H1 (cell line): Measurements from ENCODE around the gene RFNG. TPM values are rescaled to one million over a fixed set of nuclear protein-coding genes. Genes with fewer than 3 reads are reported as not detected.

Experiments
- CEBPB ChIP-seq: IDR thresholded peaks from 2 replicates; pipeline ENCODE4 v1.6.1; 2012; ENCODE audit warnings: low read depth, low read length
- HDAC2 ChIP-seq, 2 experiments: fragments of 300-600 bp in 1 of 2; sonication (generic) in 1 of 2; IDR thresholded peaks; 2 replicates each; pipeline ENCODE4 v1.6.1; 2011 to 2012; ENCODE audit warnings: low read depth in 2 of 2, low read length in 2 of 2, mild to moderate bottlenecking in 2 of 2, moderate library complexity in 2 of 2, borderline replicate concordance in 1 of 2, inconsistent platforms in 1 of 2
- JUN ChIP-seq: IDR thresholded peaks from 2 replicates; pipeline ENCODE4 v1.6.1; 2011; ENCODE audit warnings: low read depth, mild to moderate bottlenecking, improper control_type of control experiment, low read length
- KDM4A ChIP-seq: IDR thresholded peaks from one replicate; pipeline ENCODE4 v1.7.1; 2012; ENCODE audit warnings: low read depth, mild to moderate bottlenecking, moderate library complexity, low read length, inconsistent platforms; ENCODE audit not compliant: severe bottlenecking
- NRF1 ChIP-seq: IDR thresholded peaks from 2 replicates; pipeline ENCODE4 v1.6.1; 2011; ENCODE audit warnings: mild to moderate bottlenecking, low read depth, low read length, improper control_type of control experiment
- SP2 ChIP-seq: IDR thresholded peaks from 2 replicates; pipeline ENCODE4 v1.6.1; 2012; ENCODE audit warnings: mild to moderate bottlenecking, low read length, inconsistent platforms
- TEAD4 ChIP-seq: IDR thresholded peaks from 2 replicates; pipeline ENCODE4 v1.6.1; 2012; ENCODE audit warnings: low read depth, low read length, inconsistent platforms, mixed read lengths
- polyA plus RNA-seq, 7 experiments: library from polyadenylated mRNA; depleted of rRNA in 3 of 7; stranded (reverse) in 5 of 7; unstranded in 2 of 7; fragments of >200 nt in 5 of 7; fragments of 200-250 nt in 2 of 7; gene quantifications; 1 replicate in 5 of 7; 2 replicates in 1 of 7; 4 replicates in 1 of 7; pipeline versions ENCODE4 v1.2.1 to v1.2.3, GENCODE V29; 2011 to 2013; ENCODE audit warnings: missing spikeins in 2 of 7, mixed read lengths in 2 of 7
- total RNA-seq: library from RNA; stranded (reverse); fragmentation: NEBNext Ultra II Directional; extraction: Animal tissue kit (Norgen Biotek cat#: 25700); gene quantifications from 2 replicates; pipeline ENCODE4 v1.2.1, GENCODE V29; 2021
- TF ChIP-seq, protein P1 (sequence below): fragments of 300-600 bp; sonication (generic); IDR thresholded peaks from 2 replicates; pipeline ENCODE4 v1.7.1; 2012; ENCODE audit warnings: low read length, moderate library complexity, mild to moderate bottlenecking, inconsistent platforms; ENCODE audit not compliant: insufficient replicate concordance

Gene RFNG
- total and polyA plus RNA-seq, 2 of the 8 experiments (the other 6 are each of a cell fraction or from before 2014, with no cell fraction given) = 26.7 to 28.4 TPM

- TF ChIP-seq, protein P1, sequence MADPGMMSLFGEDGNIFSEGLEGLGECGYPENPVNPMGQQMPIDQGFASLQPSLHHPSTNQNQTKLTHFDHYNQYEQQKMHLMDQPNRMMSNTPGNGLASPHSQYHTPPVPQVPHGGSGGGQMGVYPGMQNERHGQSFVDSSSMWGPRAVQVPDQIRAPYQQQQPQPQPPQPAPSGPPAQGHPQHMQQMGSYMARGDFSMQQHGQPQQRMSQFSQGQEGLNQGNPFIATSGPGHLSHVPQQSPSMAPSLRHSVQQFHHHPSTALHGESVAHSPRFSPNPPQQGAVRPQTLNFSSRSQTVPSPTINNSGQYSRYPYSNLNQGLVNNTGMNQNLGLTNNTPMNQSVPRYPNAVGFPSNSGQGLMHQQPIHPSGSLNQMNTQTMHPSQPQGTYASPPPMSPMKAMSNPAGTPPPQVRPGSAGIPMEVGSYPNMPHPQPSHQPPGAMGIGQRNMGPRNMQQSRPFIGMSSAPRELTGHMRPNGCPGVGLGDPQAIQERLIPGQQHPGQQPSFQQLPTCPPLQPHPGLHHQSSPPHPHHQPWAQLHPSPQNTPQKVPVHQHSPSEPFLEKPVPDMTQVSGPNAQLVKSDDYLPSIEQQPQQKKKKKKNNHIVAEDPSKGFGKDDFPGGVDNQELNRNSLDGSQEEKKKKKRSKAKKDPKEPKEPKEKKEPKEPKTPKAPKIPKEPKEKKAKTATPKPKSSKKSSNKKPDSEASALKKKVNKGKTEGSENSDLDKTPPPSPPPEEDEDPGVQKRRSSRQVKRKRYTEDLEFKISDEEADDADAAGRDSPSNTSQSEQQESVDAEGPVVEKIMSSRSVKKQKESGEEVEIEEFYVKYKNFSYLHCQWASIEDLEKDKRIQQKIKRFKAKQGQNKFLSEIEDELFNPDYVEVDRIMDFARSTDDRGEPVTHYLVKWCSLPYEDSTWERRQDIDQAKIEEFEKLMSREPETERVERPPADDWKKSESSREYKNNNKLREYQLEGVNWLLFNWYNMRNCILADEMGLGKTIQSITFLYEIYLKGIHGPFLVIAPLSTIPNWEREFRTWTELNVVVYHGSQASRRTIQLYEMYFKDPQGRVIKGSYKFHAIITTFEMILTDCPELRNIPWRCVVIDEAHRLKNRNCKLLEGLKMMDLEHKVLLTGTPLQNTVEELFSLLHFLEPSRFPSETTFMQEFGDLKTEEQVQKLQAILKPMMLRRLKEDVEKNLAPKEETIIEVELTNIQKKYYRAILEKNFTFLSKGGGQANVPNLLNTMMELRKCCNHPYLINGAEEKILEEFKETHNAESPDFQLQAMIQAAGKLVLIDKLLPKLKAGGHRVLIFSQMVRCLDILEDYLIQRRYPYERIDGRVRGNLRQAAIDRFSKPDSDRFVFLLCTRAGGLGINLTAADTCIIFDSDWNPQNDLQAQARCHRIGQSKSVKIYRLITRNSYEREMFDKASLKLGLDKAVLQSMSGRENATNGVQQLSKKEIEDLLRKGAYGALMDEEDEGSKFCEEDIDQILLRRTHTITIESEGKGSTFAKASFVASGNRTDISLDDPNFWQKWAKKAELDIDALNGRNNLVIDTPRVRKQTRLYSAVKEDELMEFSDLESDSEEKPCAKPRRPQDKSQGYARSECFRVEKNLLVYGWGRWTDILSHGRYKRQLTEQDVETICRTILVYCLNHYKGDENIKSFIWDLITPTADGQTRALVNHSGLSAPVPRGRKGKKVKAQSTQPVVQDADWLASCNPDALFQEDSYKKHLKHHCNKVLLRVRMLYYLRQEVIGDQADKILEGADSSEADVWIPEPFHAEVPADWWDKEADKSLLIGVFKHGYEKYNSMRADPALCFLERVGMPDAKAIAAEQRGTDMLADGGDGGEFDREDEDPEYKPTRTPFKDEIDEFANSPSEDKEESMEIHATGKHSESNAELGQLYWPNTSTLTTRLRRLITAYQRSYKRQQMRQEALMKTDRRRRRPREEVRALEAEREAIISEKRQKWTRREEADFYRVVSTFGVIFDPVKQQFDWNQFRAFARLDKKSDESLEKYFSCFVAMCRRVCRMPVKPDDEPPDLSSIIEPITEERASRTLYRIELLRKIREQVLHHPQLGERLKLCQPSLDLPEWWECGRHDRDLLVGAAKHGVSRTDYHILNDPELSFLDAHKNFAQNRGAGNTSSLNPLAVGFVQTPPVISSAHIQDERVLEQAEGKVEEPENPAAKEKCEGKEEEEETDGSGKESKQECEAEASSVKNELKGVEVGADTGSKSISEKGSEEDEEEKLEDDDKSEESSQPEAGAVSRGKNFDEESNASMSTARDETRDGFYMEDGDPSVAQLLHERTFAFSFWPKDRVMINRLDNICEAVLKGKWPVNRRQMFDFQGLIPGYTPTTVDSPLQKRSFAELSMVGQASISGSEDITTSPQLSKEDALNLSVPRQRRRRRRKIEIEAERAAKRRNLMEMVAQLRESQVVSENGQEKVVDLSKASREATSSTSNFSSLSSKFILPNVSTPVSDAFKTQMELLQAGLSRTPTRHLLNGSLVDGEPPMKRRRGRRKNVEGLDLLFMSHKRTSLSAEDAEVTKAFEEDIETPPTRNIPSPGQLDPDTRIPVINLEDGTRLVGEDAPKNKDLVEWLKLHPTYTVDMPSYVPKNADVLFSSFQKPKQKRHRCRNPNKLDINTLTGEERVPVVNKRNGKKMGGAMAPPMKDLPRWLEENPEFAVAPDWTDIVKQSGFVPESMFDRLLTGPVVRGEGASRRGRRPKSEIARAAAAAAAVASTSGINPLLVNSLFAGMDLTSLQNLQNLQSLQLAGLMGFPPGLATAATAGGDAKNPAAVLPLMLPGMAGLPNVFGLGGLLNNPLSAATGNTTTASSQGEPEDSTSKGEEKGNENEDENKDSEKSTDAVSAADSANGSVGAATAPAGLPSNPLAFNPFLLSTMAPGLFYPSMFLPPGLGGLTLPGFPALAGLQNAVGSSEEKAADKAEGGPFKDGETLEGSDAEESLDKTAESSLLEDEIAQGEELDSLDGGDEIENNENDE = no peak
- TF ChIP-seq CEBPB = no peak
- no peak for TF ChIP-seq HDAC2 (IDR thresholded peaks at IDR 0.05; ENCODE audit: borderline replicate concordance in 1 of 2, low read depth in 2 of 2, low read length in 2 of 2)
- no peak for TF ChIP-seq TEAD4
- no peak for TF ChIP-seq NRF1
- no peak for TF ChIP-seq JUN
- no peak for TF ChIP-seq SP2
- no peak for TF ChIP-seq KDM4A
Observed at GRCh38 chr17:82012261-82012639, 39.4 kb downstream of the RFNG start (continued).
